DMS 273 (cell line): Measurements from ENCODE around the gene TMEM174.
A peak's percentile ranks its signal among the peaks of the same experiment; 100 is the strongest.

Experiments used
- DNase-seq: peaks from one replicate; lab custom pipeline; 2025; ENCODE audit not compliant: unreplicated experiment; lab: John Stamatoyannopoulos, UW

TMEM174 gene

GRCh38 chr5:73172951-73173350 lies at the start of gene TMEM174:
Gene TMEM174, plus strand, starts transcription at chr5:73173193. Its CDS starts 51 bp downstream, at chr5:73173244.
- DNase-seq, result no peak

- no peak for DNase-seq
Measured at GRCh38 chr5:73125289-73125688, 47.7 kb upstream of the TMEM174 start.

GRCh38 chr5:73126381-73126780 lies 46.6 kb upstream of the TMEM174 start:
- DNase-seq, result no peak

- DNase-seq, result no peak
Measured at GRCh38 chr5:73126957-73127356, 46.0 kb upstream of the TMEM174 start.

GRCh38 chr5:73129143-73129542 lies 43.9 kb upstream of the TMEM174 start:
- DNase-seq, result no peak

- DNase-seq, result no peak
Measured at GRCh38 chr5:73130811-73131210, 42.2 kb upstream of the TMEM174 start.

GRCh38 chr5:73131711-73132425 lies 41.1 kb upstream of the TMEM174 start:
- no peak for DNase-seq

- DNase-seq, result no peak
Measured at GRCh38 chr5:73132759-73133158, 40.2 kb upstream of the TMEM174 start.

GRCh38 chr5:73135021-73135420 lies 38.0 kb upstream of the TMEM174 start:
- no peak for DNase-seq

- peak; percentile 69 for DNase-seq
Measured at GRCh38 chr5:73135429-73136054, 37.5 kb upstream of the TMEM174 start.

- DNase-seq, result no peak
Measured at GRCh38 chr5:73136055-73136562, 36.9 kb upstream of the TMEM174 start.

GRCh38 chr5:73137563-73138530 lies 35.1 kb upstream of the TMEM174 start:
- DNase-seq, result no peak

GRCh38 chr5:73139485-73139884 lies 33.5 kb upstream of the TMEM174 start:
- DNase-seq, result no peak

GRCh38 chr5:73140801-73141200 lies 32.2 kb upstream of the TMEM174 start:
- DNase-seq, result no peak

GRCh38 chr5:73142035-73142434 lies 31.0 kb upstream of the TMEM174 start:
- DNase-seq, result no peak

- no peak for DNase-seq
Measured at GRCh38 chr5:73143716-73144115, 29.3 kb upstream of the TMEM174 start.

- no peak for DNase-seq
Measured at GRCh38 chr5:73149540-73149939, 23.5 kb upstream of the TMEM174 start.

GRCh38 chr5:73150876-73151275 lies 22.1 kb upstream of the TMEM174 start:
- no peak for DNase-seq

- no peak for DNase-seq
Measured at GRCh38 chr5:73151766-73152410, 21.1 kb upstream of the TMEM174 start.

GRCh38 chr5:73152411-73153388 lies 20.3 kb upstream of the TMEM174 start:
- DNase-seq, result peak; percentile 10
